Ectodermal cell (in vitro differentiated cells): Measurements from ENCODE around the gene RNF125. TPM values are rescaled to one million over a fixed set of nuclear protein-coding genes. Genes with fewer than 3 reads are reported as not detected.

Source experiments
- H3K27ac ChIP-seq: 2 replicates; pipeline ENCODE4 v1.7.0; 2013; ENCODE audit warnings: mild to moderate bottlenecking, low read depth, low read length; ENCODE audit not compliant: insufficient read depth, poor library complexity, severe bottlenecking
- H3K27me3 ChIP-seq: 2 replicates; pipeline ENCODE4 v1.7.0; 2013; ENCODE audit warnings: mild to moderate bottlenecking, low read length; ENCODE audit not compliant: insufficient read depth, control insufficient read depth, poor library complexity, severe bottlenecking
- H3K36me3 ChIP-seq: one replicate; pipeline ENCODE4 v1.7.0; 2013; ENCODE audit warnings: low read length; ENCODE audit not compliant: control insufficient read depth, insufficient read depth
- H3K4me1 ChIP-seq: one replicate; pipeline ENCODE4 v1.7.0; 2013; ENCODE audit warnings: low read length; ENCODE audit not compliant: control insufficient read depth, insufficient read depth
- H3K4me3 ChIP-seq: 2 replicates; pipeline ENCODE4 v1.7.0; 2013; ENCODE audit warnings: low read depth, low read length, control low read depth; ENCODE audit not compliant: insufficient read depth
- H3K9me3 ChIP-seq: 2 replicates; pipeline ENCODE4 v1.7.0; 2013; ENCODE audit warnings: mild to moderate bottlenecking, low read length, moderate library complexity; ENCODE audit not compliant: control insufficient read depth
- WGBS, 2 experiments: methylation state at CpG; one replicate each; pipeline ENCODE4 v1.1.7; 2013; ENCODE audit warnings: missing lambda C conversion rate in 2 of 2; 5-methylcytosine and 5-hydroxymethylcytosine counted together
- polyA plus RNA-seq, 4 experiments: library from polyadenylated mRNA; stranded (reverse); fragments of 50-300 nt; gene quantifications; one replicate each; pipeline ENCODE4 v1.2.3, GENCODE V29; 2013

RNF125 gene
- 5.8 TPM for polyA plus RNA-seq (2013, experiment 1 of 4)
- polyA plus RNA-seq (2013, experiment 2 of 4), result 5.3 TPM
- polyA plus RNA-seq (2013, experiment 3 of 4), result 4.1 TPM
- 4.1 TPM for polyA plus RNA-seq (2013, experiment 4 of 4)

- Histone ChIP-seq H3K9me3 (no peaks in the 10 kb centered on the region), H3K27me3 (peaks cover 18% of the 10 kb centered on the region), H3K36me3 (no peaks in the 10 kb centered on the region), H3K4me1 (no peaks in the 10 kb centered on the region), H3K4me3 (peak within 1 kb of the TSS; percentile 66), H3K27ac (peak within 1 kb of the TSS; percentile 80)
- 1% methylated on average over 66 of the region's 66 CpGs for WGBS, 2 experiments
Measured at GRCh38 chr18:32018331-32019250, at the start of gene RNF125. TSS of gene RNF125 (plus strand) at chr18:32018825. CDS start at chr18:32018864, 39 bp downstream.

- 60 to 64% methylated on average over 3 of the region's 3 CpGs for WGBS, 2 experiments
- no peaks in the 10 kb centered on the region for H3K36me3 ChIP-seq
- H3K9me3 ChIP-seq, result no peaks in the 10 kb centered on the region
- no peak overlapping the region for H3K4me3 ChIP-seq
- no peaks in the 10 kb centered on the region for H3K27me3 ChIP-seq
- H3K4me1 ChIP-seq, result no peaks in the 10 kb centered on the region
- no peak overlapping the region for H3K27ac ChIP-seq
Measured at GRCh38 chr18:31970617-31971016, 48.0 kb upstream of the RNF125 start.

GRCh38 chr18:31973929-31974546 lies 44.6 kb upstream of the RNF125 start:
- H3K27me3 ChIP-seq, result no peaks in the 10 kb centered on the region
- H3K4me1 ChIP-seq, result no peaks in the 10 kb centered on the region
- no peaks in the 10 kb centered on the region for H3K9me3 ChIP-seq
- no peaks in the 10 kb centered on the region for H3K36me3 ChIP-seq
- H3K4me3 ChIP-seq, result no peak overlapping the region
- H3K27ac ChIP-seq, result no peak overlapping the region
- WGBS, 2 experiments, result 94 to 95% methylated on average over 4 of the region's 4 CpGs

GRCh38 chr18:31976242-31976641 lies 42.4 kb upstream of the RNF125 start:
- Histone ChIP-seq H3K9me3 (no peaks in the 10 kb centered on the region), H3K4me1 (no peaks in the 10 kb centered on the region), H3K4me3 (no peak overlapping the region), H3K27me3 (no peaks in the 10 kb centered on the region), H3K27ac (no peak overlapping the region), H3K36me3 (no peaks in the 10 kb centered on the region)
- WGBS, 2 experiments, result 93 to 94% methylated on average over 3 of the region's 3 CpGs

- H3K36me3 ChIP-seq, result no peaks in the 10 kb centered on the region
- H3K4me1 ChIP-seq, result no peaks in the 10 kb centered on the region
- H3K9me3 ChIP-seq, result no peaks in the 10 kb centered on the region
- H3K27ac ChIP-seq, result no peak overlapping the region
- no peak overlapping the region for H3K4me3 ChIP-seq
- no peaks in the 10 kb centered on the region for H3K27me3 ChIP-seq
- 70 to 82% methylated on average over 9 of the region's 9 CpGs for WGBS, 2 experiments
Measured at GRCh38 chr18:31977270-31977872, 41.3 kb upstream of the RNF125 start.

GRCh38 chr18:31978616-31979015 lies 40.0 kb upstream of the RNF125 start:
- Histone ChIP-seq H3K9me3 (no peaks in the 10 kb centered on the region), H3K27ac (no peak overlapping the region), H3K4me1 (no peaks in the 10 kb centered on the region), H3K27me3 (no peaks in the 10 kb centered on the region), H3K36me3 (no peaks in the 10 kb centered on the region), H3K4me3 (no peak overlapping the region)
- 88 to 92% methylated on average over 5 of the region's 5 CpGs for WGBS, 2 experiments

GRCh38 chr18:31979714-31980113 lies 38.9 kb upstream of the RNF125 start:
- Histone ChIP-seq H3K4me3 (no peak overlapping the region), H3K4me1 (no peaks in the 10 kb centered on the region), H3K36me3 (no peaks in the 10 kb centered on the region), H3K27me3 (no peaks in the 10 kb centered on the region), H3K9me3 (no peaks in the 10 kb centered on the region), H3K27ac (no peak overlapping the region)
- 88 to 100% methylated on average over 2 of the region's 2 CpGs for WGBS, 2 experiments

GRCh38 chr18:31980863-31981262 lies 37.8 kb upstream of the RNF125 start:
- no peaks in the 10 kb centered on the region for H3K27me3 ChIP-seq
- H3K4me1 ChIP-seq, result no peaks in the 10 kb centered on the region
- no peak overlapping the region for H3K27ac ChIP-seq
- H3K9me3 ChIP-seq, result no peaks in the 10 kb centered on the region
- no peak overlapping the region for H3K4me3 ChIP-seq
- no peaks in the 10 kb centered on the region for H3K36me3 ChIP-seq

- Histone ChIP-seq H3K4me3 (no peak overlapping the region), H3K36me3 (no peaks in the 10 kb centered on the region), H3K9me3 (no peaks in the 10 kb centered on the region), H3K4me1 (no peaks in the 10 kb centered on the region), H3K27ac (no peak overlapping the region), H3K27me3 (no peaks in the 10 kb centered on the region)
- WGBS, 2 experiments, result 72 to 78% methylated on average over 3 of the region's 3 CpGs
Measured at GRCh38 chr18:31983020-31983419, 35.6 kb upstream of the RNF125 start.

- Histone ChIP-seq H3K4me1 (no peaks in the 10 kb centered on the region), H3K36me3 (no peaks in the 10 kb centered on the region), H3K27me3 (no peaks in the 10 kb centered on the region), H3K9me3 (no peaks in the 10 kb centered on the region), H3K27ac (no peak overlapping the region), H3K4me3 (no peak overlapping the region)
- 89 to 95% methylated on average over 5 of the region's 5 CpGs for WGBS, 2 experiments
Measured at GRCh38 chr18:31983976-31984375, 34.6 kb upstream of the RNF125 start.
